DOHH2 (cell line): ENCODE data around the gene TRPM5.

Experiments used
- H3F3A ChIP-seq: fragments of 200-600 bp; sonication (generic), shearing (Covaris generic); 2 replicates; pipeline ENCODE4 v1.6.0; 2016; ENCODE audit warnings: antibody characterized with exemption, mild to moderate bottlenecking; ENCODE audit not compliant: control insufficient read depth, insufficient read depth
- H3K27ac ChIP-seq: fragments of 200-600 bp; sonication (generic); 2 replicates; pipeline ENCODE4 v1.5.1; 2014; ENCODE audit warnings: low read depth, mild to moderate bottlenecking, low read length, moderate library complexity
- H3K27me3 ChIP-seq: fragments of 200-600 bp; sonication (generic); 2 replicates; pipeline ENCODE4 v1.6.1; 2014; ENCODE audit warnings: mild to moderate bottlenecking, low read length, mixed read lengths; ENCODE audit not compliant: control insufficient read depth
- H3K36me3 ChIP-seq: fragments of 200-600 bp; sonication (generic); 2 replicates; pipeline ENCODE4 v1.6.1; 2014; ENCODE audit warnings: mild to moderate bottlenecking, low read length, moderate library complexity, mixed read lengths; ENCODE audit not compliant: control insufficient read depth
- H3K4me1 ChIP-seq: fragments of 200-600 bp; sonication (generic); 2 replicates; pipeline ENCODE4 v1.6.1; 2014; ENCODE audit warnings: mild to moderate bottlenecking, low read length, mixed read lengths; ENCODE audit not compliant: control insufficient read depth
- H3K4me2 ChIP-seq: fragments of 200-600 bp; sonication (generic); 2 replicates; pipeline ENCODE4 v1.6.0; 2014; ENCODE audit warnings: mild to moderate bottlenecking, low read length, moderate library complexity
- H3K4me3 ChIP-seq: fragments of 200-600 bp; sonication (generic); 2 replicates; pipeline ENCODE4 v1.5.1; 2014; ENCODE audit warnings: mild to moderate bottlenecking, low read length, mixed read lengths
- H3K79me2 ChIP-seq: fragments of 200-600 bp; sonication (generic); 2 replicates; pipeline ENCODE4 v1.6.1; 2014; ENCODE audit warnings: mild to moderate bottlenecking, low read length, mixed read lengths; ENCODE audit not compliant: control insufficient read depth
- H3K9me2 ChIP-seq: fragments of 200-600 bp; sonication (generic); replicated peaks from 2 replicates; pipeline ENCODE4 v1.6.1; 2014; ENCODE audit warnings: mild to moderate bottlenecking, low read length, mixed read lengths; ENCODE audit not compliant: control insufficient read depth
- H3K9me3 ChIP-seq: fragments of 200-600 bp; sonication (generic); 2 replicates; pipeline ENCODE4 v1.6.1; 2014; ENCODE audit warnings: antibody characterized with exemption, low read length, mixed read lengths; ENCODE audit not compliant: control insufficient read depth, insufficient read depth
- H4K20me1 ChIP-seq: fragments of 200-600 bp; sonication (generic); 2 replicates; pipeline ENCODE4 v1.6.0; 2014; ENCODE audit warnings: low read depth, mild to moderate bottlenecking, antibody characterized with exemption, low read length, moderate library complexity; ENCODE audit not compliant: control insufficient read depth, insufficient read depth
- EZH2phosphoT487 ChIP-seq: fragments of 200-600 bp; sonication (generic); IDR thresholded peaks from 2 replicates; pipeline ENCODE4 v1.6.1; 2017; ENCODE audit warnings: borderline replicate concordance, mild to moderate bottlenecking, antibody characterized with exemption, low read length, moderate library complexity, mixed read lengths
- TF ChIP-seq, protein P1 (sequence below): fragments of 200-600 bp; sonication (generic); IDR thresholded peaks from one replicate; pipeline ENCODE4 v1.5.1; 2014; ENCODE audit warnings: antibody characterized with exemption, mild to moderate bottlenecking, low read depth, low read length; ENCODE audit not compliant: poor library complexity, severe bottlenecking

The TRPM5 gene

DNA sequence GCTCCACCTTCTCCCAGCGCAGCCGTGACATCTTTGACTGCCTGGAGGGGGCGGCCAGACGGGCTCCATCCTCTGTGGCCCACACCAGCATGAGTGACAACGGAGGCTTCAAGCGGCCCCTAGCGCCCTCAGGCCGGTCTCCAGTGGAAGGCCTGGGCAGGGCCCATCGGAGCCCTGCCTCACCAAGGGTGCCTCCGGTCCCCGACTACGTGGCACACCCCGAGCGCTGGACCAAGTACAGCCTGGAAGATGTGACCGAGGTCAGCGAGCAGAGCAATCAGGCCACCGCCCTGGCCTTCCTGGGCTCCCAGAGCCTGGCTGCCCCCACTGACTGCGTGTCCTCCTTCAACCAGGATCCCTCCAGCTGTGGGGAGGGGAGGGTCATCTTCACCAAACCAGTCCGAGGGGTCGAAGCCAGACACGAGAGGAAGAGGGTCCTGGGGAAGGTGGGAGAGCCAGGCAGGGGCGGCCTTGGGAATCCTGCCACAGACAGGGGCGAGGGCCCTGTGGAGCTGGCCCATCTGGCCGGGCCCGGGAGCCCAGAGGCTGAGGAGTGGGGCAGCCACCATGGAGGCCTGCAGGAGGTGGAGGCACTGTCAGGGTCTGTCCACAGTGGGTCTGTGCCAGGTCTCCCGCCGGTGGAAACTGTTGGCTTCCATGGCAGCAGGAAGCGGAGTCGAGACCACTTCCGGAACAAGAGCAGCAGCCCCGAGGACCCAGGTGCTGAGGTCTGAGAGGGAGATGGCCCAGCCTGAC is 41.2 kb downstream of the TRPM5 start:
- peaks cover 26% of the 10 kb centered on the region for H3K4me1 ChIP-seq
- H3K4me2 ChIP-seq, result no peak overlapping the region
- peaks cover 25% of the 10 kb centered on the region for H3K79me2 ChIP-seq
- no peaks in the 10 kb centered on the region for H4K20me1 ChIP-seq
- H3K36me3 ChIP-seq, result peaks cover 44% of the 10 kb centered on the region
- no peaks in the 10 kb centered on the region for H3K9me3 ChIP-seq
- H3F3A ChIP-seq, result peaks cover 16% of the 10 kb centered on the region
- H3K27ac ChIP-seq, result no peak overlapping the region
- no peaks in the 10 kb centered on the region for H3K27me3 ChIP-seq
- no peak overlapping the region for H3K4me3 ChIP-seq
- TF ChIP-seq EZH2phosphoT487, result no peak
- TF ChIP-seq, protein P1, sequence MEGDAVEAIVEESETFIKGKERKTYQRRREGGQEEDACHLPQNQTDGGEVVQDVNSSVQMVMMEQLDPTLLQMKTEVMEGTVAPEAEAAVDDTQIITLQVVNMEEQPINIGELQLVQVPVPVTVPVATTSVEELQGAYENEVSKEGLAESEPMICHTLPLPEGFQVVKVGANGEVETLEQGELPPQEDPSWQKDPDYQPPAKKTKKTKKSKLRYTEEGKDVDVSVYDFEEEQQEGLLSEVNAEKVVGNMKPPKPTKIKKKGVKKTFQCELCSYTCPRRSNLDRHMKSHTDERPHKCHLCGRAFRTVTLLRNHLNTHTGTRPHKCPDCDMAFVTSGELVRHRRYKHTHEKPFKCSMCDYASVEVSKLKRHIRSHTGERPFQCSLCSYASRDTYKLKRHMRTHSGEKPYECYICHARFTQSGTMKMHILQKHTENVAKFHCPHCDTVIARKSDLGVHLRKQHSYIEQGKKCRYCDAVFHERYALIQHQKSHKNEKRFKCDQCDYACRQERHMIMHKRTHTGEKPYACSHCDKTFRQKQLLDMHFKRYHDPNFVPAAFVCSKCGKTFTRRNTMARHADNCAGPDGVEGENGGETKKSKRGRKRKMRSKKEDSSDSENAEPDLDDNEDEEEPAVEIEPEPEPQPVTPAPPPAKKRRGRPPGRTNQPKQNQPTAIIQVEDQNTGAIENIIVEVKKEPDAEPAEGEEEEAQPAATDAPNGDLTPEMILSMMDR, result no peak
- H3K9me2 ChIP-seq, result no peaks in the 10 kb centered on the region

DNA sequence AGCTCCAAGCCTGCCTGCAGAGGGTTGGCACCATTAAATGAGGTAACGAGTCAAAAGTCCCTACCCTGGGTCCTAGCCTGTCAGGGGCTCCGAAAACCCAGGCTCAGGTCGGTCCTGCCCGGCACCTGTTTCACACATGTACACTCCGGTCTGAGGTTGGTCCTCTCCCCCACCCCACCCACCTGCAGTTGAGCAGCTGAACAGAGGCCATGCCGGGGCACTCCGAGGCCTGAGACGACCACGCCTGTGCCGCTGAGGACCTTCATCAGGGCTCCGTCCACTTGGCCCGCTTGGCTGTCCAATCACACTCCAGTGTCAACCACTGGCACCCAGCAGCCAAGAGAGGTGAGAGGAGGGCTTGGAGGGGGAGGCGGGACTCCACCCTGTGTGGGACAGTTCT is 42.2 kb downstream of the TRPM5 start:
- H3K79me2 ChIP-seq, result peaks cover 25% of the 10 kb centered on the region
- H3K36me3 ChIP-seq, result peaks cover 52% of the 10 kb centered on the region
- peaks cover 35% of the 10 kb centered on the region for H3K4me1 ChIP-seq
- H3K4me3 ChIP-seq, result peak overlapping the region; percentile 89
- no peaks in the 10 kb centered on the region for H3K9me2 ChIP-seq
- peaks cover 22% of the 10 kb centered on the region for H3F3A ChIP-seq
- H3K27ac ChIP-seq, result no peak overlapping the region
- TF ChIP-seq, protein P1, result no peak
- TF ChIP-seq EZH2phosphoT487, result no peak
- no peaks in the 10 kb centered on the region for H3K27me3 ChIP-seq
- H3K9me3 ChIP-seq, result no peaks in the 10 kb centered on the region
- peak overlapping the region; percentile 70 for H3K4me2 ChIP-seq
- H4K20me1 ChIP-seq, result no peaks in the 10 kb centered on the region

DNA sequence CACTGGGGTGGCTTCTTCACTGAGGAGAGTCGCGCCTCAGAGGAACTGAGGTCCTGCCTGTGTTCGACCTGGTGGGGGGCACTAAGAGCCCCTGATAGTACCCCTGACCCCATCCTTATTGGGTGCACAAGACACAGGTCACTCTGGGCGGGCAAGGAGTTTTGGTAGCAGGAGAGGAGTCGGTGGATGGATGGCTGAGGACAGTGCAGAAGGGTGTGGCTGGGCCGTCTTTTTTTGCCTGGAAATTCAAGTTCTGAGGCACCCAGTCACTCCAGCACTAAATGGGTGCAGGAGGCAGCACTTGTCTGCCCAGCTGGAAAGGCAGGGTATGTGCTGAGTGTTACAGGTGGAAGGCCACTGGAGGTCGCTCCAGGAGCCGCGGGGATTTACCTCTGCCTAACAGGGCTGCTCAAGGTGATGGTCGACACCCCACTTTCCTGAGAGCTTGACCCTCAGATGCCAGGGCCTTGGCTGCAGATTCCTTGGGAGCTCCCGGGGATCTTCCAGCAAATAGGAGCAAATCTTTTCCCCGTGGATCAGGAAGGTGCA is 42.8 kb downstream of the TRPM5 start:
- peaks cover 41% of the 10 kb centered on the region for H3K4me1 ChIP-seq
- H3K27me3 ChIP-seq, result no peaks in the 10 kb centered on the region
- no peaks in the 10 kb centered on the region for H3K9me2 ChIP-seq
- H4K20me1 ChIP-seq, result no peaks in the 10 kb centered on the region
- peak overlapping the region; percentile 45; the same call in 1 of the 2 replicates for H3K27ac ChIP-seq
- peak overlapping the region; percentile 89 for H3K4me3 ChIP-seq
- peaks cover 58% of the 10 kb centered on the region for H3K36me3 ChIP-seq
- H3K9me3 ChIP-seq, result no peaks in the 10 kb centered on the region
- H3F3A ChIP-seq, result peaks cover 25% of the 10 kb centered on the region
- peak overlapping the region; percentile 70 for H3K4me2 ChIP-seq
- TF ChIP-seq, protein P1, result peak; percentile 34
- no peak for TF ChIP-seq EZH2phosphoT487
- peaks cover 28% of the 10 kb centered on the region for H3K79me2 ChIP-seq
